COLO668 (cell line): ENCODE measurements around the gene CCR9.

Experiments
- DNase-seq: peaks from one replicate; lab custom pipeline; 2025; ENCODE audit not compliant: unreplicated experiment; lab: John Stamatoyannopoulos, UW

Gene CCR9

DNA sequence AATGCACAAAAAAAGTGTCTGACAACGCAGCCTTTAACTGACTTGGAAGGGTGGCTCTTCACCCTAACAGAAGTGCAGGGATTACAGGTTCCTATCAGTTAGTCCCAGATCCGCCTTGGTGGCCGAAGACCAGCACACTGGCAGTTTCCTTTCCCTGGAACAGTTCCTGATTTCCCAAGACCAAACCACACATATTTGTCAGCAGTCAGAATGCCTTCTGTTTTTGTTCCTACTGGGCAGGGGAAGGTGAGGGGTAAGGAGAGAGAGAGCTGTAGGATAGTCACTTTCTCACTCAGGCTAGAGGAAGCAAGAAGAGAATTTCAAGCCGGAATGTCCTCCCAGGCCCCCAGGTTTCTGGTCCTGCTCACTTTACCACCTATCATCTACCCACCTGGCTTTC, 66.1 kb downstream of the CCR9 start:
- DNase-seq, result no peak
